ENCODE results near the gene TMEM61.

GRCh38 chr1:54934869-54935268 is 45.6 kb upstream of the TMEM61 start:
- TF ChIP-seq, protein P1, sequence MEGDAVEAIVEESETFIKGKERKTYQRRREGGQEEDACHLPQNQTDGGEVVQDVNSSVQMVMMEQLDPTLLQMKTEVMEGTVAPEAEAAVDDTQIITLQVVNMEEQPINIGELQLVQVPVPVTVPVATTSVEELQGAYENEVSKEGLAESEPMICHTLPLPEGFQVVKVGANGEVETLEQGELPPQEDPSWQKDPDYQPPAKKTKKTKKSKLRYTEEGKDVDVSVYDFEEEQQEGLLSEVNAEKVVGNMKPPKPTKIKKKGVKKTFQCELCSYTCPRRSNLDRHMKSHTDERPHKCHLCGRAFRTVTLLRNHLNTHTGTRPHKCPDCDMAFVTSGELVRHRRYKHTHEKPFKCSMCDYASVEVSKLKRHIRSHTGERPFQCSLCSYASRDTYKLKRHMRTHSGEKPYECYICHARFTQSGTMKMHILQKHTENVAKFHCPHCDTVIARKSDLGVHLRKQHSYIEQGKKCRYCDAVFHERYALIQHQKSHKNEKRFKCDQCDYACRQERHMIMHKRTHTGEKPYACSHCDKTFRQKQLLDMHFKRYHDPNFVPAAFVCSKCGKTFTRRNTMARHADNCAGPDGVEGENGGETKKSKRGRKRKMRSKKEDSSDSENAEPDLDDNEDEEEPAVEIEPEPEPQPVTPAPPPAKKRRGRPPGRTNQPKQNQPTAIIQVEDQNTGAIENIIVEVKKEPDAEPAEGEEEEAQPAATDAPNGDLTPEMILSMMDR (conservative IDR thresholded peaks at IDR 0.05; ENCODE audit: low read length): no peak
- TF ChIP-seq EZH2phosphoT487 (IDR thresholded peaks at IDR 0.05; ENCODE audit: borderline replicate concordance): no peak
